ENCODE results near the gene NAMPT.
"Not testable (repeated sequence)": the region's sequence is repeated elsewhere in the genome, so short reads cannot be mapped to it uniquely, and the experiment has no call there.

NAMPT gene

GRCh38 chr7:106224797-106225196, 60.0 kb downstream of the NAMPT start:
- no peak for DNase-seq

- DNase-seq, result peak; percentile 19
Observed at GRCh38 chr7:106223156-106223555, 61.6 kb downstream of the NAMPT start.

- DNase-seq, result no peak
Observed at GRCh38 chr7:106222545-106222944, 62.2 kb downstream of the NAMPT start.

GRCh38 chr7:106220307-106220706, 64.5 kb downstream of the NAMPT start:
- DNase-seq, result no peak

- no peak for DNase-seq
Observed at GRCh38 chr7:106219170-106219569, 65.6 kb downstream of the NAMPT start.

- DNase-seq, result no peak
Observed at GRCh38 chr7:106218546-106218945, 66.2 kb downstream of the NAMPT start.

- DNase-seq, result no peak
Observed at GRCh38 chr7:106216923-106217542, 67.8 kb downstream of the NAMPT start.

GRCh38 chr7:106216517-106216922, 68.3 kb downstream of the NAMPT start:
- DNase-seq, result peak; percentile 4

- no peak for DNase-seq
Observed at GRCh38 chr7:106215868-106216516, 68.8 kb downstream of the NAMPT start.

- not testable (repeated sequence) for DNase-seq
Observed at GRCh38 chr7:106208944-106209343, 75.8 kb downstream of the NAMPT start.

GRCh38 chr7:106206826-106207541, 77.8 kb downstream of the NAMPT start:
- no peak for DNase-seq

- no peak for DNase-seq
Observed at GRCh38 chr7:106205621-106206222, 79.1 kb downstream of the NAMPT start.

- DNase-seq, result no peak
Observed at GRCh38 chr7:106203473-106203872, 81.3 kb downstream of the NAMPT start.

- no peak for DNase-seq
Observed at GRCh38 chr7:106201164-106201563, 83.6 kb downstream of the NAMPT start.

- no peak for DNase-seq
Observed at GRCh38 chr7:106199813-106200364, 84.9 kb downstream of the NAMPT start.

GRCh38 chr7:106199024-106199423, 85.8 kb downstream of the NAMPT start:
- DNase-seq, result no peak

Measured in NCI-H446 treated with DMSO at 0.1 percent for 48 hours (cell line).